ENCODE measurements around the gene ZMIZ1.

Gene ZMIZ1

GRCh38 chr10:79192677-79193003, 123.9 kb downstream of the ZMIZ1 start:
- DNase-seq: no peak

GRCh38 chr10:79193694-79194382, 125.1 kb downstream of the ZMIZ1 start:
- DNase-seq: no peak

- peak; percentile 62 for DNase-seq
These were observed 126.5 kb downstream of the ZMIZ1 start for GRCh38 chr10:79195091-79195923.

- DNase-seq: peak; percentile 33
These were observed 128.0 kb downstream of the ZMIZ1 start for GRCh38 chr10:79196470-79197461.

GRCh38 chr10:79197558-79197957, 128.8 kb downstream of the ZMIZ1 start:
- DNase-seq: no peak

GRCh38 chr10:79200346-79200745, 131.6 kb downstream of the ZMIZ1 start:
- DNase-seq: no peak

- no peak for DNase-seq
These were observed 132.9 kb downstream of the ZMIZ1 start for GRCh38 chr10:79201706-79202105.

GRCh38 chr10:79202188-79203013, 133.6 kb downstream of the ZMIZ1 start:
- DNase-seq: peak; percentile 42

GRCh38 chr10:79203014-79203644, 134.4 kb downstream of the ZMIZ1 start:
- DNase-seq: no peak

GRCh38 chr10:79203833-79204232, 135.1 kb downstream of the ZMIZ1 start:
- DNase-seq: no peak

GRCh38 chr10:79206300-79207095, 137.7 kb downstream of the ZMIZ1 start:
- no peak for DNase-seq

GRCh38 chr10:79207096-79207357, 138.3 kb downstream of the ZMIZ1 start:
- DNase-seq: no peak

GRCh38 chr10:79207726-79208125, 139.0 kb downstream of the ZMIZ1 start:
- DNase-seq: no peak

GRCh38 chr10:79208251-79208983, 139.7 kb downstream of the ZMIZ1 start:
- no peak for DNase-seq

GRCh38 chr10:79209340-79209739, 140.6 kb downstream of the ZMIZ1 start:
- DNase-seq: no peak

GRCh38 chr10:79209831-79210230, 141.1 kb downstream of the ZMIZ1 start:
- DNase-seq: no peak

- DNase-seq: no peak
These were observed 141.9 kb downstream of the ZMIZ1 start for GRCh38 chr10:79210672-79211071.

GRCh38 chr10:79211616-79212015, 142.8 kb downstream of the ZMIZ1 start:
- DNase-seq: no peak

- DNase-seq: no peak
These were observed 146.8 kb downstream of the ZMIZ1 start for GRCh38 chr10:79215531-79215930.

- DNase-seq: no peak
These were observed 150.7 kb downstream of the ZMIZ1 start for GRCh38 chr10:79219322-79219957.
